Stimulated activated CD8-positive, alpha-beta memory T cell treated with anti-CD3 and anti-CD28 coated beads, Interleukin-7, amount 100 ng/mL, for 1 hour (primary cell): Measurements from ENCODE around the gene FCMR.
A peak's percentile ranks its signal among the peaks of the same experiment; 100 is the strongest.

Experiments
- DNase-seq, 2 donors: peaks; one replicate each; pipeline ENCODE4 v3.0.0-alpha.2; 2020; ENCODE audit warnings: low read depth in 2 of 2

The FCMR gene

DNA sequence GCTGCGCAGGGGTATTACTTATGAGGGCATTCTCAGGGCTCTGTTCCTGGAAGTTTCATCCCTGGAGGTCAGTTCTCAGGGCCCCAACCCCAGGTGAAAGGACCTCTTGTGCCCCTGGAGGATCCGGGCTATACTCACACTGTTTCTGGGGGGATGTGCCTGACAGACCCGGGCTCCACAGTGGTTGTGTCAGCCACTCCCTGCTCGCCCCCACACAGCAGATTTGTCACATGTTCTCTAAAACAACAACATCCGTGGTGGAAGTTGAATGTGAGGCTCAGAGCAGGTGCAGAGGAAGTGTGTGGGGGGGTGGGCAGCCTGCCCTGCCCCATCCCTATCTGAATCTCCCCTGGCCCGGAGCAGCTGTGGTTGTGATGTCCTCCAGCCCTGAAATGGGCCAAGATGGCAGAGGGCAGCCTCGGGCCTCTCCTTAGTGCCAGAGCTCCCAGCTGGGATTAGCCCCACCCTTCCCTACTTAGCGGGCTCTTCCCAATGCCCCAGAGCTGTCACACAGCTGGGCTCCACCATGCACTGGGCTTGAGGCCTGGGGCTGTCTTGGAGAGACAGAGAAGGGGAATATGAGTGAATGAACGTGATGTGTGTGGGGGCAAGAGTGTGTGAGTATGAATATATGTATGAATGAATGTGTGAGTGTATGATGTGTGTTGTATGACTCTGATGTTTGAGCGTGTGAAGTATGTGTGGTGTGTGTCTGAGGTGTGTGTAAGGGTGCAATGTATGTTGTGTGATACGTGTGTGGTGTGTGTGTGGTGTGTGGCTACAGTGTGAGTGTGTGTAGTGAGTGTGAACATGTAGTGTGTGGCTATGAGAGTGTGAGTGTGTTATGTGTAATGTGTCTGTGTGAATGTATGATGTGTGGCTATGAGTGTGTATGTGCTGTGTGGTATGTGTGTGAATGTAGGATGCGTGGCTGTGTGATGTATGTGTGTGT is 1.5 kb upstream of the FCMR start:
- peak; percentile 29 to 39 for DNase-seq

DNA sequence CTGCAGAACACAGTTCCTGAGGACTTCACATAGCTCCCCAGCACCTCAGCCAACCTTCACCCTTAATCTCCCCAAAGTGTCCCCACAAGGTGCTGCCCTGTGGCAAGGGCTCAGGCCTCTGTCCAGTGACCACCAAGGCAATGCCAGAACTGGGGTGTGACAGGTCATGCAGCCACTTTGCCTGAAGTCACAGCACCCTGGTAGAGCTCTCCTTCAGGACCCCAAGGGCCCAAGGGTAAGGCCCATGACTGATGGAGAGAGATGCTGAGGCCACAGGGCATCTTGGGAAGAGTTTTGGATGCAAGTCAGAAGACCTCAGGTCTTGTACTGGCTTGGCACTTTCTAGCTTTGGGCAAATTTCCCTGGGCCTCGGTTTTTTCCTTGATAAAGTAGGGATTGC is 783 bp upstream of the FCMR start:
- no peak for DNase-seq

GRCh38 chr1:206918076-206918475 is 3.7 kb downstream of the FCMR start:
- no peak for DNase-seq

DNA sequence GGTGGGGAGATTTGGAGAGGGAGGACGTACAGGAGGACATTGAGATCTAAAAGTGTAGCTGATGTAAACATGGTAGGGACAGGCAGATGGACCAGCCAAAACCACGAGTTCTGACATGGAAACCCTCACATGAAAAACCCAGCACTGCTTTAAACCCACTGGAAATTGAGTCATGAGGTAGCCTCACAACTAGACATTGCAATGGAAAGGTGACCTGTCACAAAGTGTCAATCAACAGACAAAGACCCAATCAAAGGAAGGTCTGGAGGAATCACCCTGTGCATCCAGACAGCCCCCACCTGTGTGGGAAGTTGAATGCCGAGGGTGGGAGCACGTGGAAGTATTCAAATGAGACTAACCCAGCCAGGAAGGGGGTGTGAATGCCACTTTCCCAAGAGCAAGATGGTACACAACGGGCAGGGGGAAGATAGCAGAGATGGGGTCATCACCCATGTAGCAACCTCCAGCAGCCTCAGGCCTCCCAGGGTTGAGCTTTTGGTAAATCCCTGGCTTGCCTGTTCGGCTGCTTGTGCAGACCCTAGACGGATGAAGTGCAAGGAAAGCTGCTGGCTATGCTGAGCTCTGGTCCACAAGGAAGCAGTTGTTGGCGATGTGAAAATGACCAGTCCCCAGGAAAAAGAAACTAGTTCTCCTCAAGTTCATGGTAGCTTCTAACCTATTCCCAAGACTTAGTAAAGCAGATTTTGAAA is 5.6 kb downstream of the FCMR start:
- no peak for DNase-seq

DNA sequence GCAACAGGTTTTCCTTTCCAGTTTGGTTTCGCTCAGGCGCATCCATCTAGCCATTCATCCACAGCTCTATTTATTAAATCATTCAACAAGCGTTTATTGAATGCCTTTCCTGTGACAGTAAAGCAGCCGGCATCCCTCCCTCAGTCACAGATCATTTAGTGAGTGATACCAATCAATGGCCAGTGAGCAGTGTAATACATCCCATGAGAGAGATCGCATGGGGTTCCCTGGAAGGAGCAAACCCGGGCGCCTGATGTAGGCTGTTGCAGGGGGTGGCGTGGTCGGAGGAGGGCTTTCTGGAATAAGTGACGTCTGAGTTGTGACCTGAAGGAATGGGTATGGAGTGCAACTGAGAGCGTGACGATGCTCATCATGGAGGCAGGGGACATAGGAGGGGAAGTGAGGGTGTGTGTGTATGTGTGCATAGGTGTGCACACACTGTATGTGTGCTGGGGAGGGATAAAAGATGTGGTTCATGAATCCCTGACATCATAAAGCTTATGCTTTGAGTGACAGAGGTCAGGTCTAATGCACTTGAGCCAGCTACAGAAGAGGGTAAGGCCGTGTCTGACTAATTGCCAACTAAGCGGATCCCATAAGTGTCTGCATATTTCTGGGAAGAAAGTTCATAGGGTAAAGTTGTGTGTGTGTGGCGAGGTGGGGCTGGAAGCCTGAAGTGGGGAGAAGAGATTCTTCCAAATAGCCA is 6.6 kb downstream of the FCMR start:
- DNase-seq = no peak

DNA sequence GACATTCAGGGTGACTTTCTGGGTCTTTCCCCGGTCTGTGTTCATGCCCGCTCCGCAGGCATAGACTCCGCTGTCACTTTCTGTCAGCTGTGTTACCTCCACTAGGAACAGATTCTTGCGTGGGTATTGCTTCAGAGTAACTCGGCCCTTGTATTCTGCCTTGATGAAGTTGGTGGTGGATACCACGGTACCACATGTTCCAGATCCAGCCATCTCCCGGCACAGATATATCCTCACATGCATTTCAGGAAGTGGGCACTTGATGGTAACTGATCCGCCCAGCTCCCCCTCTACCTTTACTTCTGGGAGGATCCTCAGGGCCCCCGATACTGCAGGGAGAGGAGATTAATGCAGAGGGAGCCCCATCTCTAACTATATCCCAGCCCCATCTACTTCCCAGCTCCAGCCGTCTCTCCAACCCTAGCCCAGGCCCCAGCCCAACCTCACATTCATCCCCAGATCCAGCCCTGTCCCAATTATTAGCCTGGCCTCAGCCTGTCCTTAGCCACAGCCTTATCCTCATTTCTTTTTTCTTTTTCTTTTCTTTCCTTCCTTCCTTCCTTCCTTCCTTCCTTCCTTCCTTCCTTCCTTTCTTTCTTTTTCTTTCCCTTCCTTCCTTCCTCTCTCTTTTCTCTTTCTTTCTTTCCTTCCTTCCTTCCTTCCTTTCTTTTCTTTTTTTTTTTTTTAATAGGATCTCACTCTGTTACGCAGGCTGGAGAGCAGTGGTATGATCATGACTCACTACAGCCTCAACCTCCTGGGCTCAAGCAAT is 7.8 kb downstream of the FCMR start:
- no peak for DNase-seq

DNA sequence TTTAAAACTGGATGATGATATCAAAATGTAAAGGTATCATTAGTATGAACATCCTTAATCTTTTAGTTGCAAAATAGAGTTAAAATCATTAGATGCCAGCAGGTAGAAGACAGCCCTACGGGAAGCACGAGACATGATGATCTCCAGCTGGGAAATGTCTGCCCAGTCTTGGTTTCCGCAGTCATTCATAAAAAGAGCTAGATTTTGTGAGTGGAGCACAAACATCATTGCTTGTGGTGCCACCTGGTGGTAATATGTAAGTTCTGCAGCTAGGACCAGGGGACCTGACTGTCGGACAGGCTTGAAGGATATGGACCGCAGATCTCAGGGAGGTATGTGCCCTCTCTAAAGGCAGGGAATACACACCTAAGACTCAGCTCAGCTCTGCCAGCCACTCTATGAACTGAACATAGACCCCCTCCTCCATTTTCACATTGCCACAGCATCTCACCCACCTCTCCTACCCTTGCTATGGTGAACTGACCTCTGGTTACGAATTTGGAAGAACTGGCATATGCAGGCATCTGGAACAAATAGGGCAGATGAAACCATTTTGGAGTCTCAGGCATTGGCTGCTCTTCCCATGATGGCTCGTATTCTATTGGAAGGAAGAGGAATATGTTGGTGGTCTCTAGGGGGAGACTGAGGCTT is 9.2 kb downstream of the FCMR start:
- no peak for DNase-seq

DNA sequence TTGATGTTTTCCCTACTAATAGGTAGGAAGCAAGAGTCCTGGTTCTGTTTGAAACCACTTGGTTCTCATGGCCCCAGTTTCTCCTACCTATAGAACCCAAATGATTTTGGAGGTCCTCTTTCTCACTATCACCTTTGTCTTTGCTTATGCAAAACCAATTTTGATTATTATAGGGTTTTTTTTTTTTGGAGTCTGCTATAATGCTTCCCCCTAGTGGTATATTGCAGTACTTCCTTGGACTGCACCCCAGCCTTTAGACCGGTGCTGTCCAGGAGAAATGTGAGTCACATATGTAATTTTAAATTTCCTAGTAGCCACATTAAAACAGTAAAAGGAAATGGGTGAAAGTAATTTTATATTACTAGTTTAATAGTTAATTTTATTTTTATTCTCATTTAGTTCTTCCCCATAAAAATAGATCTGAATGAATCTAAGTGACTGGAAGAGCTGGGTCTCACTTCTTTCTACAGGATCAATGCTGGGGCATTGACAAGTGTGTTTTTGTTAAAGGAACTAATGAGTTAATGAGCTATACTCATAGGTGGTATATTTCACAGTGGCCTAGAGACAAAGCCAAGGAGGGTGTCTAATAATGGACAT is 10.6 kb downstream of the FCMR start:
- DNase-seq = no peak

DNA sequence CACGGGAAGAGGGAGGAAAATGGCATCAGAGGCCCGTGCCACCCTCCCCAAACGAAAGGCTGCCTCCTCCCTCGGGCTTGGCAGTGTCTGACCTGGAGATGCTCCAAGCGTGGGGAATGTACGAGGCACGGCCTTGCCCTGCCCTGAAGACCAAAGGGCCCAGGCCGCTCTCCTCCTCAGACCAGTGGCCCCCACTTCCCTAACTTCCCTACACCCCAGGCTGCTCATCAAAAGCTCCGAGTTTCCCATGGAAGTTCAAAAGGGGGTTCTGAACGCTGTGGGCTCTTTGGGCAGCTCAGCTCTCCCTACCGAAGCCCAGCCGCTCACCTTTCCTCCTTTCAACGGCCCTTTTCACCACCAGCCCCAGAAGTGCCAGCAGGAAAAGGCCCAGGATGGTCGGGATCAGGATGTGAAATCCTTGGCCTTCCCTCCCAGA is 11.8 kb downstream of the FCMR start:
- DNase-seq = no peak

GRCh38 chr1:206909161-206909882 is 12.4 kb downstream of the FCMR start:
- no peak for DNase-seq

GRCh38 chr1:206908038-206908437 is 13.7 kb downstream of the FCMR start:
- no peak for DNase-seq

DNA sequence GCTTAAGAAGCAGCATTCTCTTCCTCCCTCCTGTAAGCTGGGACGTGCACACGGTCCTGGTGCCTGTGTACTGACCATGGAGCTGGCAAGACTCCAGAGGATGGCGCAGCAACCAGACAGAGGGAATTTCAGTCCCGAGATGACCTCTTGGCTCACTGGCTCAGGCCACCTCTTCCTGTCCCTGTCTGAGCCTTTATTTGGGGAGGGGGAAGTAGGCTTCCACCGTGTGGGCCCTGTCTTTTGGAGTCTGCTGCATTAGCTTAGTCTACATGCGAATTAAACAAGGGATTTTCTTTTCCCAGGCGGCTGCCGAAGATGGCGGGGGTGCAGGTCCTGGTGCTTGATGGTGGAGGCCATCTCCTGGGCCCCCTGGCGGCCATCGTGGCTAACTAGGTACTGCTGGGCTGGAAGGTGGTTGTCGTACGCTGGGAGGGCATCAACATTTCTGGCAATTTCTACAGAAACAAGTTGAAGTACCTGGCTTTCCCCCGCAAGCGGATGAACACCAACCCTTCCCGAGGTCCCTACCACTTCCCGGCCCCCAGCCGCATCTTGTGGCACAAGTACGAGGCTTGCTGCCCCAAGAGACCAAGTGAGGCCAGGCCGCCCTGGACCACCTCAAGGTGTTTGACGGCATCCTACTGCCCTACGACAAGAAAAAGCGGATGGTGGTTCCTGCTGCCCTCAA is 14.3 kb downstream of the FCMR start:
- DNase-seq = no peak

GRCh38 chr1:206905295-206906164 is 16.2 kb downstream of the FCMR start:
- DNase-seq = no peak

DNA sequence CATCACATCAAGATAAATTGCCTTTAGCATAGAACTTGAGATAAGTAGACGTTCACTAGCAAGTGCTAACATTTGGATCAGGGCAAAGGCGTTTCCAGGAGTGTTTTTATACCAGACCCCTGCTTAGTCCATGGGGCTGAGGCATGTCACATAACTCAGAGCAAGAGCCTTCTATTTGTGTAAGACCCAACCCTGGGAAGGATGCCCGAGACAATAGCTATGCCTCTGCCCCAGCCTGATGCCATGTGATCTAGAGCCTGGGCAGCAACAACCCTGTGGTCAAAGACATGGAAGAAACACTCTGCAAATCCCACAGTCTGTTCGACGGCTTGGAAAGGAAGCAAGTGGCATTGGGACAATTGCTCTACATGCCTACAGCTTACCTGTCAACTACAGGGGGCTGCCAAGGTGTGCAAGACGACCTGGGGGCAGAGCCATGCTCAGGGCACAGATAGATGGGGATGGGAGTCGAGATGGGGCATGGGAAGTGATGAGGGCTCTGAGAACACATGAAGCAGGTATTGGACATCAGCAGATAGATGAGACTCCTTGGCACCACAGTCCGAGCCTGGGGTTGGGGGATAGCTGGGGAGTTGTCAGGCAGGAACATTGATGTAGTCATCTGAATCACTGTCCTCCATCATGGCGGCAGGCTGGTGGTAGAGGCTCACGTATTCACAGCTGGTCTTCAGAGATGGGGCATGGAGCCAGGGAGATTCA is 17.2 kb downstream of the FCMR start:
- DNase-seq = no peak

DNA sequence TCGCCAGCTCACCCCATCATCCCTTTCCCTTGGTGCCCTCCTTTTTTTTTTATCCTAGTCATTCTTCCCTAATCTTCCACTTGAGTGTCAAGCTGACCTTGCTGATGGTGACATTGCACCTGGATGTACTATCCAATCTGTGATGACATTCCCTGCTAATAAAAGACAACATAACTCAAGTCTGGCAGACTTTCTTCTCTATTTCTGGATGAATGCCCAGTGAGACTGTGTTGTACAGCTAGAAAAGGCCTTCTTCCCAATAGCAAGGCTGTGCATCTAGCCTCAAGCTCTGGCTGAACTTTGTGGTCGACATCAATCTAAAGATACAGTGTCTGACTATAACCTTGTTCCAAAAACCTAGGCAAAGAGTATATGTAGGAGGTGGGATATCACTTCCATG is 18.1 kb downstream of the FCMR start:
- DNase-seq = no peak

DNA sequence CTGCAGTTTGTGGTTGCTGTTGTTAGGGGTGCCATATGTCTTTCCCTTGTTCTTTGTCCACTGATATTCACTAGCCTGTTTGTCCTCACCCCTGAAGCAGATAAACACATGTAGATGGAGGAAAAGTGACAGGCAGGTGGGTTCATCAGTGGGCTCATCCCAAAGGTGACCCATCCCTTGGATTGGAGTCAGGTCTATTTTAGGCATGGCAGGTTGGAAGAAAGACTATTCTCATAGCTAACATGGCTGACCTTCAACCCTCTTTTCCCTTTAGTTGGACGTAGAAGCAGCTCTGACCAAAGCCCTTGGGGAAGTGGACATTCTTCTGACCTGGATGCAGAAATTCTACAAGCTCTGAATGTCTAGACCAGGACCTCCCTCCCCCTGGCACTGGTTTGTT is 19.0 kb downstream of the FCMR start:
- no peak for DNase-seq

DNA sequence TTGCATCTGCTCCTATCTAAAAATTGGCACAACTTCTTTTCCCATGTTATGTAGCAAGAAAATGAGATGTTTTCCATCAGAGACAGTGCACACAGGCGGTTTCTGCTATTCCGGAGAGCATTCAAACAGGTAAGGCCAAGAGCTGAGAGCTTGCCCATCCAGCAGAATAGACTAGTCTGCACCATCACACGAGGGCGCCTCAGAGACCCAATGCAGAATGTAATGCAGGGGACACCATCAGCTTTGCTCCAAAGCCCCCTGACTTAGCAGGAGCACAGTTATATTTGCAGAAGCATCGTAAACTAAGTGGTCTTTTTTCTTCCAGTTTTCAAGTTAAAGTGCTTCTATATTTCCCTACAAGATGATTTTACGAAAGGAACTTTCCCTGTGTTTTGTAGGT is 19.8 kb downstream of the FCMR start:
- no peak for DNase-seq

GRCh38 chr1:206900149-206900548 is 21.6 kb downstream of the FCMR start:
- DNase-seq = no peak
